Measurements from ENCODE around the gene FIG4.
"Not testable (repeated sequence)": the region's sequence is repeated elsewhere in the genome, so short reads cannot be mapped to it uniquely, and the experiment has no call there.

The FIG4 gene

DNA sequence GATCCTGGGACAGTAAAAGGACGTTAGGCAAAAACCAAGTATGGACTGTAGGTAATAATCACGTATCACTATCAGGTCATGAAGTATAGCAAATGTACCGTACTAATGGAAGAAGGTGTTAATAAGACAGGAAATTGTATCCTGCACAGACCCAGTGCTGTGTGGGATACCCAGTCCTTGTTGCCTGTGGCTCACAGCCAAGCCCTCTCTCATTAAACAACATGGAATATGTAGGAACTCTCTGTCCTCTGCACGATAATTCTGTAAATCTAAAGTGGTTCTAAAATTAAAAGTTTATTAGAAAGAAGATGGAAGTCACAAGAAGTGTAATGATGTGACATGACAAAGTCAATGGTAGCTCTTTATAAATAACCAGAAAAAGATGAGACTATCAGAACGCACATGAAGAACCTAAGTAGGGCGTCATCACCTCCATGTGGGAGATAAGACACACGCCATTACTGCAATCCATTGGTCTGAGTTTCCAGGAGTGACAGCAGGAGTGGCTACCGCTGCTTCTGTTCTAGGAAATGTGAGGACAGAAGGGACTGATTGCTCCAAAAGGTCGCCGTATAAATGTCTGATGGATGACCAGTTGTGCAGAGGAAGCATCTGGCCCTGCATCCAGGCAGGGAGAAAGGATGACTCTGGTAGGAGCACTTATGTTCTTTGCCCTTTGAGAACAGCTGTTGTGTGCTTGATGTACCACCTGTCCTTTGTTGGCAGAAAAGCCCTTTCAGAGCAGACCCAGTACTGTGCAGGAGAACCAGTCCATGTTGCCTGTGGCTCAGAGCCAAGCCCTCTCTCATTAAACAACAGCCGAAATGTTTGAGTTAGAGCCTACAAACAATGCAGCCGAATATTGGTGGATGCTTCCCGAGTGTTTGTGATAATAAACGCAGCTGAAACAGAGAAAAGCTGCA is 125.6 kb downstream of the FIG4 start:
- H3K27me3 ChIP-seq (ENCODE audit: control insufficient read depth, insufficient read depth, low read length): no peaks in the 10 kb centered on the region
- H3K4me1 ChIP-seq (ENCODE audit: control insufficient read depth, insufficient read depth, low read length): no peaks in the 10 kb centered on the region
- H3K36me3 ChIP-seq (ENCODE audit: control insufficient read depth, insufficient read depth, low read length): peaks cover 4% of the 10 kb centered on the region; the same call in 1 of the 2 replicates
- no peak overlapping the region for H3K27ac ChIP-seq (ENCODE audit: low read depth, low read length)
- no peaks in the 10 kb centered on the region for H3K9me3 ChIP-seq (ENCODE audit: control insufficient read depth, insufficient read depth, low read depth, low read length)
- no peak overlapping the region for H3K9ac ChIP-seq (ENCODE audit: low read length)
- no peak overlapping the region for H3K4me3 ChIP-seq (ENCODE audit: low read depth, low read length)

DNA sequence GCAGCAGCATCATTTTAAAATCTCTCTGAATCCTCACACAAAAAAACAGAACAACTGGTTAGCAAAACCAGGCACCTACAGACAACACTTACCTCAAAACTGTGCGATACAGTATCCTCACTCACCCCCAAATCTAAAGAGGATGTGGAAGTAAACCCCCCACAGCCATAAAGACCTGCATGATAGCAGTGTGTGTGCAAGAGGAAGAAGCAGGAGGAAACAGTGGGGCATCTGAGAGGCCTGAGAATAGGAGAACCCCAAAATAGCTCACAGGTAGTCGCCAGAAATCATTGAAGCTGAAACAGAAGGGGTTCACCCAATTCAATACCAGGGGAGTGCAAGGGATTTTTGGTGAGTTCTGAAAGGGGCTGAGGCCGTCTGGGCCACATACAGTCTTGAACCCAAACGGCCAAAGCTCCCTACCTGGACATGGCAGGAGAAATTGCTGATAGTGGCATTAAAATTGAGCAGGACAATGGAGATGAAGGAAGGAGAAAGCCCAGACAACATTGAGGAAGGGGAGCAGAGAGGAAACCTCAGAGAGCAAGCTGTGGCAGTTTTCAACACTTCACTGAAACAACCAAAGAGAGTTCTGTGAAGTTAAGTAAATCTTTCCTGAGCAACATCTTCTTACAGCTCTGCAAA is 129.7 kb downstream of the FIG4 start:
- Histone ChIP-seq H3K36me3 (ENCODE audit: control insufficient read depth, insufficient read depth, low read length) (peaks cover 6% of the 10 kb centered on the region; the same call in 1 of the 2 replicates), H3K27me3 (ENCODE audit: control insufficient read depth, insufficient read depth, low read length) (no peaks in the 10 kb centered on the region), H3K4me3 (ENCODE audit: low read depth, low read length) (no peak overlapping the region), H3K9me3 (ENCODE audit: control insufficient read depth, insufficient read depth, low read depth, low read length) (no peaks in the 10 kb centered on the region), H3K27ac (ENCODE audit: low read depth, low read length) (no peak overlapping the region), H3K4me1 (ENCODE audit: control insufficient read depth, insufficient read depth, low read length) (peaks cover 9% of the 10 kb centered on the region), H3K9ac (ENCODE audit: low read length) (no peak overlapping the region)

DNA sequence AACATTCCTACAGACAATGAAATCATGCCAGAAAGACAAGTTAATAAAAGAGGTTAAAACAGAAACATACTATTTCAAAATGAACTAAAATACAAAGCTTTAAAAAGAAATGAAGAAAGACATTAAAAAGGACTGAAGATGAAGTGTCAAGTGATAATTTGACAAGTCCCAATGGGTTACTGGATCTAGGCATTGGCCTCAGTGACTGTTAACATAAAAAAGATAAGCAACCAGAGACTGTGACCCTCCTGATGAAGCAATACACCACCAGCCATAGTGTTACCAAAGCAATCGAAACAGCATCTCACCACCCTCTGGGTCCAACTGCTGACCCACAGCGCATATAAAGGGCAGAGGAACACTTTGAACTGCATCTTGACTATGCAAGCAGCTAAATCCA is 130.3 kb downstream of the FIG4 start:
- no peak overlapping the region for H3K4me3 ChIP-seq (ENCODE audit: low read depth, low read length)
- H3K27ac ChIP-seq (ENCODE audit: low read depth, low read length): no peak overlapping the region

DNA sequence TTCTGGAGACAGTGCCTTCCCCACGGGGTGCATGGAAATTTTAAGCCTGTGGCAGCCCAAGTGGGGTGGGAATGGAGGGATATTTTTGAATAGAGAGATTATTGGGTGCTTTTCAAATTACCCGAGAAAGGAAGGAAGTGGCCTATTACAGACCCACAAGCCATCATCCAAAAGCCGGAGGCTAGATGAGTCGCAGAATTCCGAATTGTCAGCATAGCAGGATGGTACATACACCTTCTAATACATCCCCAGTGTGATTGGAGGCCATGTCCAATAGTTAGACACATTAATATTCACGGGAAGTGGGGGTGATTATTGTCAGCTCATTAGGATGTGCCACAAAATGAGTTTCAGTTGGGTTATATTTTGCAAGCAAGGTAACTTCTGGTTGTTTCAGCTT is 133.0 kb downstream of the FIG4 start:
- H3K4me1 ChIP-seq (ENCODE audit: control insufficient read depth, insufficient read depth, low read length): peaks cover 9% of the 10 kb centered on the region
- H3K9me3 ChIP-seq (ENCODE audit: control insufficient read depth, insufficient read depth, low read depth, low read length): peaks cover under 1% of the 10 kb centered on the region; the same call in 1 of the 2 replicates
- H3K36me3 ChIP-seq (ENCODE audit: control insufficient read depth, insufficient read depth, low read length): peaks cover 15% of the 10 kb centered on the region
- no peaks in the 10 kb centered on the region for H3K27me3 ChIP-seq (ENCODE audit: control insufficient read depth, insufficient read depth, low read length)
- no peak overlapping the region for H3K9ac ChIP-seq (ENCODE audit: low read length)
- no peak overlapping the region for H3K27ac ChIP-seq (ENCODE audit: low read depth, low read length)
- H3K4me3 ChIP-seq (ENCODE audit: low read depth, low read length): no peak overlapping the region

More for the DNA sequence above, 130.3 kb downstream of the FIG4 start:
- no peaks in the 10 kb centered on the region for H3K27me3 ChIP-seq (ENCODE audit: control insufficient read depth, insufficient read depth, low read length)
- peaks cover 8% of the 10 kb centered on the region for H3K36me3 ChIP-seq (ENCODE audit: control insufficient read depth, insufficient read depth, low read length)
- peaks cover 9% of the 10 kb centered on the region for H3K4me1 ChIP-seq (ENCODE audit: control insufficient read depth, insufficient read depth, low read length)
- no peaks in the 10 kb centered on the region for H3K9me3 ChIP-seq (ENCODE audit: control insufficient read depth, insufficient read depth, low read depth, low read length)
- no peak overlapping the region for H3K9ac ChIP-seq (ENCODE audit: low read length)

DNA sequence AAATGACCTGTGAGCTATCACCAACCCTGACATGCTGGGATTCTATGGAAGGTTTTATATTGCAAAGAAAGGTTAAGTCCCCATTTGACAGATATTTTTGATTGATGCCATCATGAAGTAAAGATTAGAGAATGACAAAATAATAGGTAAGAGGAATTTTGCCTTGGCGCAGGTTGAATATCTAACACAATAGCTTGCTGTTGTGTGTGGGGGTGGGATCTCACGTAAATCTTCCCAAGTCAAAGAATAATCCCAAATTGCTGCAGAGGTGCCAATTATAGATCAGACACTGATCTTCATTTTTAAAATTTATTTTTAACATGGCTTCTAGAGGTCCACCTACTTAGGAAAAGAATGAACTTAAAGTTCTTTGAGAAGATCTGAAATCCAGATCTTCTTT is 135.5 kb downstream of the FIG4 start:
- Histone ChIP-seq H3K27me3 (ENCODE audit: control insufficient read depth, insufficient read depth, low read length) (no peaks in the 10 kb centered on the region), H3K9me3 (ENCODE audit: control insufficient read depth, insufficient read depth, low read depth, low read length) (peaks cover 23% of the 10 kb centered on the region), H3K27ac (ENCODE audit: low read depth, low read length) (no peak overlapping the region), H3K4me3 (ENCODE audit: low read depth, low read length) (no peak overlapping the region), H3K4me1 (ENCODE audit: control insufficient read depth, insufficient read depth, low read length) (peaks cover 9% of the 10 kb centered on the region), H3K36me3 (ENCODE audit: control insufficient read depth, insufficient read depth, low read length) (peaks cover 20% of the 10 kb centered on the region), H3K9ac (ENCODE audit: low read length) (no peak overlapping the region)

DNA sequence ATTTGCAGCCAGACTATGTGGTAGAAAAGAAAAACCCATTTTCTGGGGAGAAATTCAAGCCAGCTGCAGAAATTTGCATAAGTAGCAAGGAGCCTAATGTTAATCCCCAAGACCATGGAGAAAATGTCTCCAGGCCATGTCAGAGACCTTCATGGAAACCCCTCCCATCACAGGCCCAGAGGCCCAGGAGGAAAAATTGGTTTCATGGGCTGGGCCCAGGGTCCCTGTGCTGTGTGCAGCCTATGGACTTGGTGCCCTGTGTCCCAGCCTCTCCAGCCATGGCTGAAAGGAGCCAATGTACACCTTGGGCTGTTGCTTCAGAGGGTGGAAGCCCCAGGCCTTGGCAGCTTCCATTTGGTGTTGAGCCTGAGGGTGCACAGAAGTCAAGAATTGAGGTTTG is 140.3 kb downstream of the FIG4 start:
- not testable (repeated sequence) for H3K4me3 ChIP-seq (ENCODE audit: low read depth, low read length); H3K27ac ChIP-seq (ENCODE audit: low read depth, low read length); H3K4me1 ChIP-seq (ENCODE audit: control insufficient read depth, insufficient read depth, low read length); H3K27me3 ChIP-seq (ENCODE audit: control insufficient read depth, insufficient read depth, low read length); H3K9ac ChIP-seq (ENCODE audit: low read length)
- Histone ChIP-seq H3K9me3 (ENCODE audit: control insufficient read depth, insufficient read depth, low read depth, low read length) (peaks cover 33% of the 10 kb centered on the region), H3K36me3 (ENCODE audit: control insufficient read depth, insufficient read depth, low read length) (peaks cover 13% of the 10 kb centered on the region; the same call in 1 of the 2 replicates)

DNA sequence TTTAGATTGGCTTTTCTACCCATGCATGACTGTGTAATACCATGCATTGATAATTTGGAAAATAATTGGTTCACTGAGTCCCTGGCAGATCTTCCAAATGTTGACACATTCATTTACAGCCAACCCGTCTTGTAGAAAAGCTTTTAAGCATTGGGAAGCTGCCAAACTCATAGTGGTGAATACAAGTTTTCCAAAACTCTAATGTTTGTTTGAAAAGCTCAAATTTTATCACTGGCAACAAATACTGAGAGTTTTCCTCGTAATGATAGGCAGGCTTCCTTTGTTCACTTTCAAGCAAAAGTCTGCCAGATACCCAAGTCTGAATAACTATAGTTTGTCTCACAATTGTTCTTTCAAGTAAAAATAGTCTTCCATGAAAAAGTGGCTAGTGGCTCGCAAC is 143.0 kb downstream of the FIG4 start:
- no peaks in the 10 kb centered on the region for H3K27me3 ChIP-seq (ENCODE audit: control insufficient read depth, insufficient read depth, low read length)
- H3K27ac ChIP-seq (ENCODE audit: low read depth, low read length): no peak overlapping the region
- H3K4me1 ChIP-seq (ENCODE audit: control insufficient read depth, insufficient read depth, low read length): no peaks in the 10 kb centered on the region
- H3K4me3 ChIP-seq (ENCODE audit: low read depth, low read length): no peak overlapping the region
- H3K9me3 ChIP-seq (ENCODE audit: control insufficient read depth, insufficient read depth, low read depth, low read length): peaks cover 32% of the 10 kb centered on the region
- no peak overlapping the region for H3K9ac ChIP-seq (ENCODE audit: low read length)
- H3K36me3 ChIP-seq (ENCODE audit: control insufficient read depth, insufficient read depth, low read length): peaks cover 5% of the 10 kb centered on the region; the same call in 1 of the 2 replicates

DNA sequence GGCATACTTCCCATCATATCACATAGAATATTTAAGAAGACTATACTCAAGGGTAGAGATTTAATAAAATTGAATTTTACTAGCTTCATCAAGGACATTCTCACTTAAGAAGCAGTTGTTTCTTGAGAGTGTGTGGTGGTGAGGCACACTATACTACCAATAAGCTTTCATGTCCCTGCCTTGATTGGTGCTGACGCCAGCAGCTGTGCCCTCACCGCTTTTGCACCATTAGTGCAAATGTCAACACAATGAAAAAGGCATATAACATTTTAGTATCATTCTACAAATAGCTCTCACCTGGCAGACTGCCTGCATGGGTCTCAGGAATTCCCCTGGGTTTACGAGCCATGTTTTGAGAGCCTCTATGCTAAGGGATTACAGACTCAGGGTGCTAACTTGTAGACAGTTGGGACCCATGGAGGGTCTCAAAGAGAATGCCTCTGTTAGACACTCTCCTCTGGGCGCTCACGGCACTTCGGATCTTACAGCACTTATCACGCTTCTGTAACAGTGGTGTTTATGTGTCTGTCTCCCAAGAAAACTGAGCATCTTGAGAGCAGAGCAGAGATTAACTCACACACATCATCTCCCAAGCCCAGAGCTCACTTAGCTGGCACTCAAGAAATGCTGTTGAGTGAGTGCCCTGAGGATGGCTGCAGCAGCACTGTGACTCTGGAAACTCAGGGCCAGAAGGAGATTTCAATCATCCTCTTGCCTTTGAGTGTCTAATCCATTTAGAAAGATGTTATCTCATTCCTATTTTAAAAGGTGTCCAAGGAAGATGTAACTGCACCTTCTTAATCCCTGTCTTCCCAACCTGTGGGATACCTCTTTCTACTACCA is 143.7 kb downstream of the FIG4 start:
- Histone ChIP-seq H3K4me1 (ENCODE audit: control insufficient read depth, insufficient read depth, low read length) (no peaks in the 10 kb centered on the region), H3K27ac (ENCODE audit: low read depth, low read length) (no peak overlapping the region), H3K36me3 (ENCODE audit: control insufficient read depth, insufficient read depth, low read length) (peaks cover under 1% of the 10 kb centered on the region; the same call in 1 of the 2 replicates), H3K27me3 (ENCODE audit: control insufficient read depth, insufficient read depth, low read length) (no peaks in the 10 kb centered on the region), H3K9ac (ENCODE audit: low read length) (no peak overlapping the region), H3K9me3 (ENCODE audit: control insufficient read depth, insufficient read depth, low read depth, low read length) (peaks cover 26% of the 10 kb centered on the region), H3K4me3 (ENCODE audit: low read depth, low read length) (no peak overlapping the region)

DNA sequence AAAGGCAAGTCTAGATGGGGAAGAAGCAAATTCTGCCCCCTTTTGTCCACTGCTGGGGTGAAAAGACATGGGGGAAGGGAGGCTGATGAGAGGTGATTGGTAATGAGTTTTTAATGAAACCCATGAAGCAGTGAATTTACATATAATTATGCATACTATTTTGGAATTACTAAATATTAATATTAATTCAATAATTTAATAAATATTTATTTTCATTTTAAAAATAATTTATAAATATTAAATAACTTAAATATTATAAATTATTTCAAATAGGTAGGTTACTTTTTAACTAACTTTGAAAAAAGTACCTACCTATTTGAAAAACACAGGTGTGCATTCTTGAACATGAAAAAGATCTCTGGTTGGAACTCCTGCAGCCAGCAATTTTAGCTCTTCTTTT is 148.9 kb downstream of the FIG4 start:
- Histone ChIP-seq H3K9ac (ENCODE audit: low read length) (no peak overlapping the region), H3K36me3 (ENCODE audit: control insufficient read depth, insufficient read depth, low read length) (no peaks in the 10 kb centered on the region), H3K9me3 (ENCODE audit: control insufficient read depth, insufficient read depth, low read depth, low read length) (no peaks in the 10 kb centered on the region), H3K27me3 (ENCODE audit: control insufficient read depth, insufficient read depth, low read length) (no peaks in the 10 kb centered on the region), H3K4me3 (ENCODE audit: low read depth, low read length) (no peak overlapping the region), H3K27ac (ENCODE audit: low read depth, low read length) (no peak overlapping the region), H3K4me1 (ENCODE audit: control insufficient read depth, insufficient read depth, low read length) (no peaks in the 10 kb centered on the region)

DNA sequence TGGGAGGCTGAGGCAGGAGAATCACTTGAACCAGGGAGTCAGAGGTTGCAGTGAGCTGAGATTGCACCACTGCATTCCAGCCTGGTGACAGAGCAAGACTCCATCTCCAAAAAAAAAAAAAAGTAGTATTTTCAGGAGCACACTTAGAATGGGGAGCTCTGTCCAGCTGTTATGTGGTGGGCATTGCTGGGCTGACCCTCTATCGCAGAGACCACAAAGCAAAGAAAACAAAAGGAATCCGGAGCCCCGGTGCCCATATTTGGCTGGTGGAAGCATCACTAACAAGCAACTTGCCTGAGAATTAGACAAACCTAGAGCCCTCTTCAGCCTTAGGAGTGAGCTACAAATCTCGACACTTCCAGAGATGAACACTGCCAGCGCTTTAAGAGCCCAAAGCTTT is 149.7 kb downstream of the FIG4 start:
- Histone ChIP-seq H3K9me3 (ENCODE audit: control insufficient read depth, insufficient read depth, low read depth, low read length) (no peaks in the 10 kb centered on the region), H3K36me3 (ENCODE audit: control insufficient read depth, insufficient read depth, low read length) (no peaks in the 10 kb centered on the region), H3K27ac (ENCODE audit: low read depth, low read length) (no peak overlapping the region), H3K27me3 (ENCODE audit: control insufficient read depth, insufficient read depth, low read length) (no peaks in the 10 kb centered on the region), H3K4me1 (ENCODE audit: control insufficient read depth, insufficient read depth, low read length) (no peaks in the 10 kb centered on the region), H3K4me3 (ENCODE audit: low read depth, low read length) (no peak overlapping the region), H3K9ac (ENCODE audit: low read length) (no peak overlapping the region)

All from HUES6 (cell line).